GM19324 (cell line): Measurements from ENCODE around the gene ZGPAT.

Source experiments
- ATAC-seq: cut with Tn5 transposase; IDR thresholded peaks from one replicate; pipeline ENCODE4 v1.9.1; 2021; ENCODE audit warnings: mild to moderate bottlenecking, moderate library complexity; ENCODE audit not compliant: unreplicated experiment, low FRiP score

The ZGPAT gene

GRCh38 chr20:63742381-63743024 is 34.7 kb downstream of the ZGPAT start:
- no peak for ATAC-seq

DNA sequence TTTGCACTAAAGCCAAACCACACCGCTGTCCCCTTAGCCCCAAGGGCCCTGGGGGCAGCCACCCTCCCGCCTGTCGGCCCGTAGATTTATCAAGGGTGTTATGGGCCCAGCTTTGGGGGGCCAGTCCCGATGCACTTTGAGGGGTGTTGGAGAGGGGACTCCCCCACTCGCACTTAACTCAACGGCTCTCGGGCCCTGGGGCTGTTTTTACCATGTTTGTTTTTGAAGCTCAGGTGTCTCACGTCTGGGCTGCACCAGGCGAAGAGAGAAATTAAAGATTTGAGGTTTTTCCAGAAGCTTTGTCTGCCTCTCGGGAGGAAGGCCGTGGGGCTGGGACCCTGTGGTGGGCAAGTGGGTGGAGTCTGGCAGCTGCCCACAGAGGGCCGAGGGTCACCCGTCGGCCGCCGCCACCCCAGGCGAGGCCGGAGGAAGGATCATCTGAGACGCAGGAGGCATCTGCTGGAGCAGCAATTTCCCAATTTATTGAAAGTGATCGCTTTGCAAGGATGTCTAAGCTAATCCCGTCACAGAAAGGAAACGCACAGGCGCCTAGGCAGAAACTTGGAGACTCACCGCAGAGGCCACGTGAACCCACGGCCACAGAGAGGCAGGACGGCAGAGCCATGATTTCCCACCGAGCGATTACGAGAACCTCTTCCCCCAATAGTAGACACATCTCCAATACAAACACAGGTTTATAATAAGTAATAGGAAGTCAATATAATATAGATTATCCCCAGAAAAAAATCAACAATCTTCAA is 35.6 kb downstream of the ZGPAT start:
- no peak for ATAC-seq

DNA sequence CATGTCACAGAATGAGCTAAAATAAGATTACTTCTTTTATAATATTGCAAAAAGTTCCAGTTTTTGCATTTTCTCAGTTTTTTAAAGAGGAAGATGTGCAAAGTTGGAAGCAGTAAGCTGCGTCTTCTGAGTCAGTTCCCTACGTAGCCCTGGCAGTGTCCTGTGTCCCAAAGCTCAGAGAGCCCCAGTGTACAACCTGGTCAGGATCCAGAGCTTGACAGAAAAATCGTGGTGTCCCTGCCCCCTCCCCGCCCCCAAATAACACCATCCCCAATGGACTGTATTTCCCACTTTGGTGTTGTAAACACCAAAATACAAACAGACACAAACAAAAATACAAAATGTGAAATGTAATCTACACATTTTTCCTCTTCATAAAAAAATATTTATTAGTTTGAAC is 36.3 kb downstream of the ZGPAT start:
- no peak for ATAC-seq

GRCh38 chr20:63744574-63745423 is 37.0 kb downstream of the ZGPAT start:
- ATAC-seq: no peak

DNA sequence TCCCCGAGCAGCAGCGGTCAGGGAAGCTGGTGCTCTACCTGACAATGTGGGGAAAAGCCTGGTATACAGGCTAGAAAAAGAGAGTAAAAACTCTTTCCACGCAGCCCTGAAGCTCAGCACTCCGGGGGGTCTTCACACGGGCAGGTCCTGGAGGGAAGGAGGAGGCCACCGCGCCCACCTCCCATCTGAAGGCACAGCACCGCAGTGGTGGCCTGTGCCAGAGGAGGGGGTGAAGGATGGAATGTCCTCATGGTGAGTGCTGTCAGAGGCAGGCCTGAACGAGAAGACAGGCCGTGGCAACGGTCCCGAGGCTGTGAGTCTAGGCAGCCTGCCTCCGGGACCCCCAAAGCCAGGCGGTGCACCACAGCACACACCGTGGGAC is 37.6 kb downstream of the ZGPAT start:
- ATAC-seq: no peak

- ATAC-seq: no peak
Observed at GRCh38 chr20:63745961-63746731, 38.3 kb downstream of the ZGPAT start.

GRCh38 chr20:63746751-63747315 is 39.0 kb downstream of the ZGPAT start:
- ATAC-seq: no peak

- ATAC-seq: no peak
Observed at GRCh38 chr20:63747622-63748069, 39.8 kb downstream of the ZGPAT start.

GRCh38 chr20:63748070-63748933 is 40.5 kb downstream of the ZGPAT start:
- no peak for ATAC-seq

DNA sequence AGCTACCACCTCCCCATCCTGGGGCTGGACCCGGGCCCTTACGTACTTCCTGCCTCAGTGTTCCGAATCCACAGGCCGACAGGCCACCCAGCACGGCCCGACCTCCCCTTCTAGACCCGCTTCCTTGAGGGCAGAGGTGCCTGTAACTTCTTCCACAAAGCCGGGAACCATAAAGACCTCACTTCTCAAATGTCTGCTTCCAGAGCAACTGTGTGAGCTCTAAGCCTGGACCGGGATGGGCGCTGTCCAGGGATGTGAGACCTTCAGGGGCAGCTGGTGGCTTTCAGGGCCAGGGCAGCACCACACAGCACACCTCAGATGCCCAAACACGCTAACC is 41.1 kb downstream of the ZGPAT start:
- ATAC-seq: no peak

- ATAC-seq: no peak
Observed at GRCh38 chr20:63749597-63750508, 42.0 kb downstream of the ZGPAT start.

DNA sequence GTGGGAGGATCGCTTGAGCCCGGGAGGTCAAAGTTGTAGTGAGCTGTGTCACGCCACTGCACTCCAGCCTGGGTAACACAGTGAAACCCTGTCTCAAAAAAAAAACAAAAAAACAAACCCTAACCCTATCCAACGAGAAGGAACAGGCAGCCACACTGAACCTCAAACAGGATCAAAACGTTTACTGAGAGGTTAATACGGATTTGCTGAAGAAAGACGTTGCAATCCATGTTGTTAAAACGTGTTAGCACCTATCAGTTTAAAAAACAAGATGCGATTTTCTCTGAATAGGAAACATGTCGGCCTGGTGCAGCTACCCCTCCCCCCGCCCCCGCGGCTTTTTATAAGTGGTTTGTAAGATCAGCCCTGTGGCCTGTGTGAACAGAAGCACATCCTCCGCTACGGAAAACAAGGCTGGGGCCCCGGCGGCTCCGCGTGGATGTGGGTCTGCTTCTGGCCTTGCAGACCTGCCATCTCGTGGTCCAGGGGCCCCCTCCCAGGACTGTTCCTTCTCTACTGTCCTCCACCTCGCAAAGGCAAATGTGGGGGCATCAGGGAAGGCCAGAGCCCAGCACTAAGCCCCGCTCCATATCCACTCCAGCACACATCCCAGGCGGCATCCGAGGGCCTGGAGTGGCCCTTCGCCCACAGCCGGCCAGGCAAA is 43.1 kb downstream of the ZGPAT start:
- ATAC-seq: no peak

DNA sequence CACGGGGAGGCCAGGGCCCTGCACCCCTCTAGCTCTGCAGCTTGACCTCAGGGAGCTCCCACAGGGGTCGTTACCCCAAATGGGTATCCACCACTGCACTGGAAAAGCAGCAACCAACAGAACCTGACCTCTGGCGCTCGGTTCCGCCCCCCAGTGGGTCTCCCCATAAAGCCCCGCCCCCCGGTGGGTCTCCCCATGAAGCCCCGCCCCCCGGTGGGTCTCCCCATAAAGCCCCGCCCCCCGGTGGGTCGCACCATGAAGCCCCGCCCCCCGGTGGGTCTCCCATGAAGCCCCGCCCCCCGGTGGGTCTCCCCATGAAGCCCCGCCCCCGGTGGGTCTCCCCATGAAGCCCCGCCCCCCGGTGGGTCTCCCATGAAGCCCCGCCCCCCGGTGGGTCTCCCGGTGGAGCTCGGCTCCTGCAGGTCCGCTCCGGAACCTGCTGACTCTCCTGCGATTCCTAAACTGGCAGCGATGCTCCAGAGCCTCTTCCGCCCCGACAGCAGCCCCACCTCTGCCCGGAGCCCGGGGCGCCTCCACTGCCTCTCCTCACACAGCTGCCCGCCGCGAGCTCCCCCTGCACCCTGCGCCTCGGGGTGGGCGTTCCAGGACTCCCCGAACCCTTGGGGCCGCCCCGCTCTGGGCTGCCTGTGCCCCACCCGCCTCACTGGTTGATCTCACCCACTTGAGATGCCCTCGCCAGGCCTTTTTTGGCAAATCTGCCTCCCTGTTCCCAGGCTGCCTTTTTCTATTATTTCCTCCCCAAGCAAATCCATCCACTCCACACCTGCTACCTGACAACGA is 43.8 kb downstream of the ZGPAT start:
- ATAC-seq: no peak

DNA sequence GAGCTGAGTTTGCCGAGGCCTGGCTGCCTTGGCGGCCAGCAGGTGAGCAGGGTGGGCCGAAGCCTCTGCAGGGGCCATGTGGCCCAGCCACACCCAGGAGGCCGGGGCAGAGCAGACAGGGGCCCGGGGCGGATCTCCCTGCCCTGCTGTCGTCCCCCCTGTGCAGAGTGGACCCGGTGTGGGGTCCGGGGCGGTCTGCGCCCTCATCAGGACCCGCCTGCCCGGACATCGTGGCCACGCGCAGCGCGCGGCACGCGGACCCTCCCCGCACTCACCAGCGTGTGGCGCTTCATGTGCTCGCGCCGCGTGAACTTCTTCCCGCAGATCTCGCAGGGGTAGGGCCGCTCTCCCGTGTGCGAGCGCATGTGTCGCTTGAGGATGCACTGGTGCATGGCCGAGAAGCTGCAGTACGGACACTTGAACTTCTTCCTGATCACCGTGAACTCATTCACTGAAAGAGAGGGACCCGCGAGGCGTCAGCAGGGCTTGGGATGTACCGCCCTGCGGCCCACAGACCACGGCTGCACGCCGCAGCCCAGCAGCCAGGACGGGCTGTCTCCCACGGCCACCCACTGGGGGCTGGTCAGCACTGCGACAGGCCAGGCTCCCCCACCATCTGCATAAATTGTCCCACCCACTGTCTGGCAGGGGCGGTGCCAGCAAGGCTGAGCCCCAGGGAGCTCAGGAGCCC is 44.7 kb downstream of the ZGPAT start:
- ATAC-seq: no peak

DNA sequence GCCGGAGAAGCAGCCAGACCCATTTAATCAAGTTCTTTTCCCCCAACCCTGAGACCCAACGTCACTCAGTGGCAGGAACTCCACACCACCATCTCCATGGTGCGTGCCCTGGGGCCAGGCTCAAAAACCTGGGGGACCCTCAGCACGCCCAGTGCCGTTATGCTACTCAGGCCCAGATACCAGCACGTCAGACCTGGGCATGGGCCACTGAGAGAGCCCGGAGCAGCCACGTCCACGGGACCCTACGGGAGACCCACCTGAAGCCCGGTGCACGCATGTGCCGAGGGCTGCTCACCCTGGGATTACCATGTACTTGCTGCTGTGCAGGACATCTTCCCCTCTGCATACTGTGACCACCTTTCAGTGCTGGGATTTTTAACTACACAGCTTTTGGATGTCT is 45.5 kb downstream of the ZGPAT start:
- ATAC-seq: no peak

DNA sequence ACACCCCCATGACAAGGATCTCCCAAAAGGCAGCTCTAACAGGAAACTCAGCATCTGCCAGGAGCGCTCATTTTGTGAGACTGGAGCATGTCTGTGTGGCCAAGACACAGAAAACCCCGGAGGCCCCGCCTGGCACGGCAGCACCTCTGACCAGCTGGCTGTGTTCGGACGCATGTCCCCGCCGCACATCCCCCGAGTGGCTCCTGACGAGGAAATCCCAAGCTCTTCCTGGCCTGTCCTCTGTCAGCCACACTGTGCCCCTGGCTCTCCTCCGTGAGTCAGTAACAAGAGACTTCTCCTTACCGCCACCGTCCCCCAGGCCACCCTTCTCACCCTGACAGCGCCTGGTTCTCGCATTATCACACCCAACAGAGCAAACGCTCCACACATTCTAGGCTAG is 46.2 kb downstream of the ZGPAT start:
- ATAC-seq: no peak
